KBM-7 (cell line): ENCODE measurements around the gene GSK3A.

Experiments used
- DNase-seq: peaks from one replicate; pipeline ENCODE4 v3.0.0-alpha.2; 2015
- in situ Hi-C: fragments of 300-500 bp; cut with MboI; formaldehyde crosslinking; loops from 2 replicates; pipeline ENCODE4 v1.14.3; 2020; ENCODE audit warnings: low sequenced_read_pairs, low pct_unique_long_range_greater_than_20kb, mixed read lengths

The GSK3A gene

GRCh38 chr19:42207767-42208271 lies 34.6 kb downstream of the GSK3A start:
- in situ Hi-C loops: no loop called here
- no peak for DNase-seq

- DNase-seq: no peak
- in situ Hi-C loops: no loop called here
These were observed 35.3 kb downstream of the GSK3A start for GRCh38 chr19:42206871-42207755.

- in situ Hi-C loops: no loop called here
- no peak for DNase-seq
These were observed 37.7 kb downstream of the GSK3A start for GRCh38 chr19:42204664-42205063.

- DNase-seq: no peak
- in situ Hi-C loops: no loop called here
These were observed 38.7 kb downstream of the GSK3A start for GRCh38 chr19:42203700-42204099.

- in situ Hi-C loops: no loop called here
- no peak for DNase-seq
These were observed 40.0 kb downstream of the GSK3A start for GRCh38 chr19:42202290-42202880.

GRCh38 chr19:42201489-42202289 lies 40.7 kb downstream of the GSK3A start:
- DNase-seq: peak; percentile 59
- in situ Hi-C loops: no loop called here

- in situ Hi-C loops: no loop called here
- no peak for DNase-seq
These were observed 42.2 kb downstream of the GSK3A start for GRCh38 chr19:42200116-42200715.

GRCh38 chr19:42199440-42200115 lies 42.8 kb downstream of the GSK3A start:
- in situ Hi-C loops: no loop called here
- no peak for DNase-seq

- in situ Hi-C loops: no loop called here
- peak; percentile 64 for DNase-seq
These were observed 43.5 kb downstream of the GSK3A start for GRCh38 chr19:42198676-42199439.

- DNase-seq: peak; percentile 55
- in situ Hi-C loops: no loop called here
These were observed 45.0 kb downstream of the GSK3A start for GRCh38 chr19:42197375-42197817.

GRCh38 chr19:42196011-42197001 lies 46.1 kb downstream of the GSK3A start:
- no peak for DNase-seq
- in situ Hi-C loops: no loop called here

- in situ Hi-C loops: no loop called here
- DNase-seq: no peak
These were observed 48.7 kb downstream of the GSK3A start for GRCh38 chr19:42193706-42194105.

GRCh38 chr19:42193294-42193693 lies 49.1 kb downstream of the GSK3A start:
- DNase-seq: no peak

GRCh38 chr19:42191855-42192254 lies 50.5 kb downstream of the GSK3A start:
- in situ Hi-C loops: no loop called here
- no peak for DNase-seq

More at GRCh38 chr19:42193294-42193693, 49.1 kb downstream of the GSK3A start:
- in situ Hi-C loops: no loop called here

- in situ Hi-C loops: no loop called here
- no peak for DNase-seq
These were observed 51.1 kb downstream of the GSK3A start for GRCh38 chr19:42191330-42191729.

GRCh38 chr19:42189133-42189532 lies 53.3 kb downstream of the GSK3A start:
- DNase-seq: no peak
- in situ Hi-C loops: no loop called here

GRCh38 chr19:42188665-42189064 lies 53.7 kb downstream of the GSK3A start:
- no peak for DNase-seq
- in situ Hi-C loops: no loop called here
